Measurements from ENCODE around the gene IL1R1.

GRCh38 chr2:102140377-102140776 is 2.2 kb upstream of the IL1R1 start:
- no peak for TF ChIP-seq CTCF (IDR thresholded peaks at IDR 0.05)
- TF ChIP-seq EP300 (IDR thresholded peaks at IDR 0.05), result no peak

Measured in stomach (tissue), 4 donors.